ENCODE results near the gene SPIN2A.
"Not testable (repeated sequence)": the region's sequence is repeated elsewhere in the genome, so short reads cannot be mapped to it uniquely, and the experiment has no call there.

GRCh38 chrX:57152222-57152621 lies 15.0 kb upstream of the SPIN2A start:
- TF ChIP-seq POLR2A (IDR thresholded peaks at IDR 0.05; ENCODE audit: low read depth, low read length); TAF1 (IDR thresholded peaks at IDR 0.05; ENCODE audit: borderline replicate concordance, low read depth, low read length): not testable (repeated sequence)

Data from GM12892 (cell line).